ENCODE results near the gene ZMYM4.

GRCh38 chr1:35454176-35454575 is 185.7 kb downstream of the ZMYM4 start:
- TF ChIP-seq JUNB (IDR thresholded peaks at IDR 0.05) (no peak), RAD21 (IDR thresholded peaks at IDR 0.05; ENCODE audit: insufficient read depth, low read depth, low read length) (no peak)

Data from GM12878 (cell line).